ENCODE results near the gene SAFB.
A peak's percentile ranks its signal among the peaks of the same experiment; 100 is the strongest.
"Not testable (repeated sequence)": the region's sequence is repeated elsewhere in the genome, so short reads cannot be mapped to it uniquely, and the experiment has no call there.

SAFB gene

DNA sequence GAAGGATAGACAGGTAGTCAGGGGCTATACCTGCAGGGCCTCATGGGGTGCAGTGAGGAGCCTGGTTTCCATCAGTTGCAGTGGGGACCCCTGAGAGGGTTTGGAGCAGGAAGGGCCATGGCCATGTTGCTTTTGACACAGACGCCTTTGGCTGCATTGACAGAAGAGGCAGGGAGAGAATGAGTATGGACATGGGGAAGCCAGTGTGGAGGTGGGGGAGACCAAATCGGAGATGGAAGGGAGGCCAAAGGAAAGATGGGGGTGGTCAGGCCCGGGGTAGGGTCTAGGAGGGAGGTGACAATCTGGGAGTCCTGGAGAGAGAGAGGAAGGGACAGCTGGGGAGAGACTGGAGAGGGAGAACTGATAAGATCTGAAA lies 59.2 kb downstream of the SAFB start:
- no peak for DNase-seq (ENCODE audit: low read depth in 2 of 3, low spot score in 1 of 3)

DNA sequence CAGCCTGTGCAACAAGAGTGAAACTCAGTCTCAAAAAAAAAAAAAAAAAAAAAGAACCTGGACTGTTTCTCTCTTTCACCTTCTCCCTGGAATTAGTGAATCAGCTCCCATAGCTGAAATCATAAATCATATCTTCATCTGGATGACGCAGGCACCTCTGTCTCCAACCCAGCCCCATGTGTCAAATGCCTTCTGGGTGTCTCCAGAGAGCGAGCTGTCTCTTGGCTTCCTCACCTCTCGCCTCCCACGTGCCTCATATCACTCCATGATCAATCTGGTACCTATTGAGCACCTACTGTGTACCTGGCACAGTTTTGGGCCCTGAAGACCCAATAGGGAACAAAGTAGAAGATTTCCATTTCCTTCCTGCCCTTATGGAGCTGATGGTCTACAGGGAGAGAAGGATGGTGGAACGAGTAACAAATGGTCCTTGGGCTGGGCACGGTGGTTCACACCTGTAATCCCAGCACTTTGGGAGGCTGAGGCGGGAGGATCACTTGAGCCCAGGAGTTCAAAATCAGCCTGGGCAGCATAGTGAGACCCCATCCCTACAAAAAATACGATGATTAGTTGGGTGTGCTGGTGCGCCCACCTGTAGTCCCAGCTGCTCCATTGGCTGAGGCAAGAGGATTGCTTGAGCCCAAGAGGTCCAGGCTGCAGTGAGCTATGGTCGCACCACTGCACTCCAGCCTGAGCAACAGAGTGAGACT lies 60.4 kb downstream of the SAFB start:
- no peak for DNase-seq (ENCODE audit: low read depth in 2 of 3, low spot score in 1 of 3)

DNA sequence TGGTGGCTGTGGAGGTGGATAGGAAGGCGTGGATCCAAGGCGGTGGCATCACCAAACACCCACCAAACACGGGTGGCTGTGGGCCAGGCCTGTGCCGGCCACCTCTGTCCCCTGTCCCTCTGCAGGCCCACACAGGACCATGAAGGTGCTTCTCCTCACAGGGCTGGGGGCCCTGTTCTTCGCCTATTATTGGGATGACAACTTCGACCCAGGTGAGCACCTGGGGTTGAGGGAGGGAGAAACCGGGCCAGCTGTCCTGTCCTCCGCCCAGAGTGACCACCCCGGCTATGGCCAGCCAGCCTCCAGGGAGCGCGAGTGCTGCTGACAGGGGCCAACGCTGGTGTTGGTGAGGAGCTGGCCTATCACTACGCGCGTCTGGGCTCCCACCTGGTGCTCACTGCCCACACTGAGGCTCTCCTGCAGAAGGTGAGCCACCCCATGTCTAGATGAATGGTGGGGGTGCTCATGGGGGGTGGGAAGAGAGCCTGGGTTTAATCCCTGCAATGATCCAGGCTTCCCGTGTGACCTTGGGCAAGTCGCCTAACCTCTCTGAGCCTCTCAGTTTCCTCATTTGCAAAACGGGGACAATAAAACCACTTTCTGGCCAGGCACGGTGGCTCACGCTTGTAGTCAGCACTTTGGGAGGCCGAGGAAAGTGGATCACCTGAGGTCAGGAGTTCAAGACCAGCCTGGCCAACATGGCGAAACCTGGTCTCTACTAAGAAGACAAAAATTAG lies 62.0 kb downstream of the SAFB start:
- DNase-seq (ENCODE audit: low read depth in 2 of 3, low spot score in 1 of 3) = no peak

DNA sequence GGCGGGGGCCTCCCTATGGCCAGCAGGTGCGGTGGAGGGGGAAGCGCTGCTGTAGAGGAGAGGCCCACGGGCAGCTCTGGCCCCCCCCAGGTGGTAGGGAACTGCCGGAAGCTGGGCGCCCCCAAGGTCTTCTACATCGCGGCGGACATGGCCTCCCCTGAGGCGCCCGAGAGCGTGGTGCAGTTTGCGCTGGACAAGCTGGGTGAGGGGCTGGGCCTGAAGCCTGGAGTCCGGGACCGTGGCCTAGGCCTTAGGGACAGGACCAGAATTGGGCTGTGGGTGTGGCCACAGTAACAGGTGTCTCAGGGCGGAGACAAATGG lies 63.4 kb downstream of the SAFB start:
- DNase-seq (ENCODE audit: low read depth in 2 of 3, low spot score in 1 of 3) = no peak

DNA sequence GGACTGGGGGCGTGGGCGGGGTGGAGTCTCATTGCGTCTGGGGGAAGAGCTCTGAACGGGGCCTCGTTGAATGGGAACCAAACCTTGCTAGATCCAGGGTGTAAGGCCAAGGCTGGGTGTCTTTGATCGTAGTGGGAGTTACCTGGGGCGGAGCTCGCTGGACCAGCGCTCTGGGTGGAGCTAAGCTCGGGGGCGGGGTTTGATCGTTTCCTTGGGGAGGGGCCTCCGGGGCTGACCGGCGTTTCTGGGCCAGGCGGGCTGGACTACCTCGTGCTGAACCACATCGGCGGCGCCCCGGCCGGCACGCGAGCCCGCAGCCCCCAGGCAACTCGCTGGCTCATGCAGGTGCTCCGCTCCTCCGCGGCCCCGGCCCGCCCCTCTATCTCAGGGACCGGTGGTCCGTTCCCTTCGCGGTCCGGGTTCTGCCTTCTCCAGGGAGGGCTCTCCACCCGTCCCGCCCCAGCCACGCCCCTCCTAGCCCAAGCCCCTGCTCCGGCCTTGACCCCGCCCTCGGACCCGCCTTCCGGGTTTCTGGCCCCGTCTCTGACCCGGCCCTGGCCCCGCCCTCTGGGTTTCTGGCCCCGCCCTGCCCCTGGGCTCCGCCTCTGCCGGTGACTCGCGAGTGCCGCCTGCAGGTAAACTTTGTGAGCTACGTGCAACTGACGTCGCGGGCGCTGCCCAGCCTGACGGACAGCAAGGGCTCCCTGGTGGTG lies 63.9 kb downstream of the SAFB start:
- peak; percentile 98 to 100 (median 100) for DNase-seq (ENCODE audit: low read depth in 2 of 3, low spot score in 1 of 3)

DNA sequence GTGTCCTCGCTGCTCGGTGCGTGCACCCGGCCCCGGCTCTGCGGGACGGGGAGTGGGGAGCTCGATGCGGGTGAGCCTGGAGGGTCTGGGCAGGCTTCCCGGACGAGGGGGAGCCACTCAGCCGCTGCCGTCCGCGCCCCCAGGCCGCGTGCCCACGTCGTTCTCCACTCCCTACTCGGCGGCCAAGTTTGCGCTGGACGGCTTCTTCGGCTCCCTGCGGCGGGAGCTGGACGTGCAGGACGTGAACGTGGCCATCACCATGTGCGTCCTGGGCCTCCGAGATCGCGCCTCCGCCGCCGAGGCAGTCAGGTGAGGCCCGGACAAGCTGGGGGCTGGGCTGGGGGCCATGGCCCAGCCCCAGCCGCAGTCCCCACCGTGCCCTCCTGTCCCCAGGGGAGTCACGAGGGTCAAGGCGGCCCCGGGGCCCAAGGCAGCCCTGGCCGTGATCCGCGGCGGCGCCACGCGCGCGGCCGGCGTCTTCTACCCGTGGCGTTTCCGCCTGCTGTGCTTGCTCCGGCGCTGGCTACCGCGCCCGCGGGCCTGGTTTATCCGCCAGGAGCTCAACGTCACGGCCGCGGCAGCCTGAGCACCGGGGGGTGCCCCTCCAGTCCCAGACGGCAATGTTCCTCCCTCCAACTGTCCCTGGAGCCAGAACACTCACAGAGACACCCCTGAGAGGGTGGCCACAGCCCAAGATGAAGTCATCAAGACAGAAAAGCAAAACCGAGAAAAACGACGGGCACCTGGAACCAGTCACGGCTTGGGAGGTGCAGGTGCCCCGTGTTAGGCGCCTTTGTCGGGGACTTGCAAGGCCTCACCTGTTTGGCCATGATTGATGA lies 64.7 kb downstream of the SAFB start:
- no peak for DNase-seq (ENCODE audit: low read depth in 2 of 3, low spot score in 1 of 3)

DNA sequence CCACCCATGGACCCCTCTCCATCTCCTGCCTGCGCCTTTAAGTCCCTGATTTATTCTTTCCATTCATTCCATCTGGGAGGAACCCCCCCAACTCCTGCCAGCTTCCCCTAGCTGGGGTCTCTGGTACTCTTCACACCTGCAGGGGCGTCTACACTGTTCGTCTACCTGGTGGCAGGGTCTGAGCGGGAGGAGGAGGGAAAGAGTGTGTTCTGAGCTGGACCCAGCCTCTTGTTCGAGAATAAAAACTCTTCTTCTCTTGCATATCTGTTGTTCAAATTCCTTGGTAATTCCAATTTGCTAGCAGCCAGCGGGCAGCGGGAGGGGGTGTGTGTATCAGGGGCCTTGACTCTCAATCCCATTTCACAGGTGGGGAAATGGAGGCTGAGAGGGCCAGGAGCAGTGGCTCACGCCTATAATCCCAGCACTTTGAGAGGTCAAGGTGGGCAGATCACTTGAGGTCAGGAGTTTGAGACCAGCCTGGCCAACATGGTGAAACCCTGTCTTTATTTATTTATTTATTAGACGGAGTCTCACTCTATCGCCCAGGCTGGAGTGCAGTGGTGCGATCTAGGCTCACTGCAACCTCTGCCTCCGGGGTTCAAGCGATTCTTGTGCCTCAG lies 65.5 kb downstream of the SAFB start:
- not testable (repeated sequence) for DNase-seq (ENCODE audit: low read depth in 2 of 3, low spot score in 1 of 3)

DNA sequence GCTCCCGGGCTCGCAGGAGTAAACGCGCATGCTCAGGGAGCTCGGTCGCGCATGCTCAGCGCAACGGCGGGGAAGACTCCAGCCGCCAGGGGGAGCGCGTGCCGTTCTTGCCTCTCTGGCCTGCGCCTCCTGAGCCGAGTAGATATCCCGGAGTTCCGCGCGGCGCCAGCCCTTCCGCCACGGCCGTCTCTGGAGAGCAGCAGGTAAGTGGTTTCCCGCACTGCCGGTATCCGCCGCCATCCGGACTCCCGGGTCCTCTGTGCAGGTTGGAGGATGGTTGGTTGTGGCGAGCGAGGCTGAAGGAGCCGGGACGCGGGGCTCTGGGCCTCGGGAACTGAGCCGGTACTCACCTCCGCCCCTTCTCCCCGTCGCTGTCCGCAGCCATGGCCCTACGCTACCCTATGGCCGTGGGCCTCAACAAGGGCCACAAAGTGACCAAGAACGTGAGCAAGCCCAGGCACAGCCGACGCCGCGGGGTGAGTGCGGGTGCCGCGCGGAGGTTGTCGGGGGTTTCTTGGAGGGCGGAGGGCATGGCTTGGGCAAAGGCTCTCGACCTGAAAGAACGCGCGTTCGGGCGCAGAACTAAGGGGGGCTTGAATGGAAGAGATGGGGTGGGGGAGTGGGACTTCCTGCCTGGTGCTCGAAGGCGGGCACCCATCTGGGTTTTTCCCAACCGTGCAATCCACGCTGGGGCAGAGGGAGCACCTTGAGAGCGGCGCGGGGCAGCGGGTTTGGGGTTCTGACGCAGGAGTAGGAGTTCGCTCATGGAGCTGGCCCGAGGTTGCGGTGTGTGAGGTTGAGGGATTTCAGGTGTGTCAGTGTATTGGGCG lies 67.5 kb downstream of the SAFB start, which contains the start of gene RPL36:
TSS of gene RPL36 (plus strand) at position 171 of the 830 bp plus-strand sequence. CDS start at position 384, 213 bp downstream.
- DNase-seq (ENCODE audit: low read depth in 2 of 3, low spot score in 1 of 3) = peak; percentile 98 to 99 (median 98)

DNA sequence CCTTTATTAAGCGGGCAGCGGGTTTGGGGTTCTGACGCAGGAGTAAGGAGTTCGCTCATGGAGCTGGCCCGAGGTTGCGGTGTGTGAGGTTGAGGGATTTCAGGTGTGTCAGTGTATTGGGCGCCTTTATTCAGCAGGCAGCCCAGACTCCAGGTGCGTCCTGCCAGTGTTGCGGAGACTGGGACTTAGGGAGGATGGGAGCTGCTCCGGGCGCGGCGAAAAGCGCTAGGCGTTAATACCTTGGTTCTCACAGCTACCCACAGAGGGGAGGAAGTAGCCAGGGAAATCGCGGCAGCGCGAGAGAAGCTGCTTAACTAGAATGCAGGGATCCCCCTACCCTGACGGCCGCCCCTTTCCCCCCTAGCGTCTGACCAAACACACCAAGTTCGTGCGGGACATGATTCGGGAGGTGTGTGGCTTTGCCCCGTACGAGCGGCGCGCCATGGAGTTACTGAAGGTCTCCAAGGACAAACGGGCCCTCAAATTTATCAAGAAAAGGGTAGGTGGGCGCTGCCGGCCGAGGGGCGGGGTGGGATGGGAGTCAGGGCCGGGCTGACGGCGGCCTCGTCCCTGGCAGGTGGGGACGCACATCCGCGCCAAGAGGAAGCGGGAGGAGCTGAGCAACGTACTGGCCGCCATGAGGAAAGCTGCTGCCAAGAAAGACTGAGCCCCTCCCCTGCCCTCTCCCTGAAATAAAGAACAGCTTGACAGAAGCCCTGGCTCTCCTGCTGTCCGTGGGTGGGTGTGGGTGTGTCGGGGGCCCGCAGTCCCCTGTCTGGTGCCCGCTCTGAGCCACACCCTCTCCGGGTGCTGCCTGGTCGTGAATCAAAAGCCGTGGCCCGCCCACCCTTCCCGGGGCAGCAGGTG lies 68.3 kb downstream of the SAFB start:
- peak; percentile 45 to 58 (median 48) for DNase-seq (ENCODE audit: low read depth in 2 of 3, low spot score in 1 of 3)

DNA sequence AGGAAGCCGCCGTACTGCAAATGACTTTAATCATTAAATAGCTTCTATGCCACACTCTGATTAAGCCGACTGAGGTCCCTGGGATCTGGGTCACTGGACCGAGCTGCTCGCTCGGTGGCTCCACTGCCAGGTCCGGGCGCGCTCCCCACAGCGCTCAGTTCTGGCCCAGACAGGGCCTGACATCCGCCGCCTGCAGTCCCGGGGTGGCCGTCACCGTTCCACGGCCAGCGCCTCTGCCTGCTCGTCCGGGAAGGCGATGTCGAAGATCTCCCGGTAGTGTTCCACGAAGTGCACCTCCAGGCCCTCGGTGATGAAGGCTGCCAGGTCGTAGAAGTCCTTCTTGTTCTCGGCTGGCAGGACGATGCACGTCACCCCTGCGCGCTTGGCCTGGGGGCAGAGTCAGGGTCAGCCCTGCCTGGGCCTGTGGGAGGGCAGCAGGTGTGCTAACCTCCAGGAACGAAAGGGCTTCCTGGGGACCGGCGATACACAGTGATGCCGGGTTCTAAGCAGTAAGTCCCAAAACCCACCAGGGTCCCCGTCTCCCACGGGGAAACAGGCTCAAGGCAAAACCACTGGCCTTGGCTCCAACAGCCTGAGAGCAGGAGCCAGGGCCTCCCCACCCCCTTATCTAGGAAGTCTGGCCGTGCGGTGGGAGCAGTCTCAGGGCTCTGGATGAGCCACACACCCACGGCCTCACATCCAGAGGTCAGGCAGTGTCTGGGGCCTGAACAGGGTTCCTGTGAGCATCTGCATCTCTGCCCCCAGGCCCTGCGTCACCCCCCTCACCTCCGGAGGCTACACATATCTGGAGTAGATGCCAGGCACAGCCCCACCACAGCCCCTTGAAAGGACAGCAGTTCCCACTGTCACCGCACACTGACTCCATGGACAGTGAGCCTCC lies 69.2 kb downstream of the SAFB start:
- peak in 1 of 3 donors; percentile 21 for DNase-seq (ENCODE audit: low read depth in 2 of 3, low spot score in 1 of 3)

DNA sequence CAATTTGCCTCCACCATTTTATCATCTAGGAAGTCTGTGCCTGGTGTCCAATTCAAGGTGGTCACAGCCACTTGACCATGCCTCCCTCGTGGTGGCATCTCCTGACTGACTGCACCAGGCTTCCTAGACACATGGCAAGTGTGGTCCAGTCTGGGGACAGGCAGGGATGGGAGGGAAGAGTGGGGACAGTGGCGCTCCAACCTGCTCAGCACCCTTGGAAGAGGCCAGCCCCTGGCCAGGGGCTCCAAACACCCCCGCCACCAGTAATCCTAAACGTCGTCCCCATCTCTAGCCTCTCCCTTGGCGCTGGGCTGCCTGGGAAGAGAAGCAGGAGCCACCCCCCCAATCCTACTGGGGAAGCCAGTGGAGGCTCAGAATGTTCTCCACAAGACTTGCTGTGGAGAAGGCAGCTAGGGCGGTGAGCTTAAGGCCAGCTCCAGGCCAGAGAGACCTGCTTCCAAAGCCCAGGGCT lies 69.9 kb downstream of the SAFB start:
- DNase-seq (ENCODE audit: low read depth in 2 of 3, low spot score in 1 of 3) = no peak

DNA sequence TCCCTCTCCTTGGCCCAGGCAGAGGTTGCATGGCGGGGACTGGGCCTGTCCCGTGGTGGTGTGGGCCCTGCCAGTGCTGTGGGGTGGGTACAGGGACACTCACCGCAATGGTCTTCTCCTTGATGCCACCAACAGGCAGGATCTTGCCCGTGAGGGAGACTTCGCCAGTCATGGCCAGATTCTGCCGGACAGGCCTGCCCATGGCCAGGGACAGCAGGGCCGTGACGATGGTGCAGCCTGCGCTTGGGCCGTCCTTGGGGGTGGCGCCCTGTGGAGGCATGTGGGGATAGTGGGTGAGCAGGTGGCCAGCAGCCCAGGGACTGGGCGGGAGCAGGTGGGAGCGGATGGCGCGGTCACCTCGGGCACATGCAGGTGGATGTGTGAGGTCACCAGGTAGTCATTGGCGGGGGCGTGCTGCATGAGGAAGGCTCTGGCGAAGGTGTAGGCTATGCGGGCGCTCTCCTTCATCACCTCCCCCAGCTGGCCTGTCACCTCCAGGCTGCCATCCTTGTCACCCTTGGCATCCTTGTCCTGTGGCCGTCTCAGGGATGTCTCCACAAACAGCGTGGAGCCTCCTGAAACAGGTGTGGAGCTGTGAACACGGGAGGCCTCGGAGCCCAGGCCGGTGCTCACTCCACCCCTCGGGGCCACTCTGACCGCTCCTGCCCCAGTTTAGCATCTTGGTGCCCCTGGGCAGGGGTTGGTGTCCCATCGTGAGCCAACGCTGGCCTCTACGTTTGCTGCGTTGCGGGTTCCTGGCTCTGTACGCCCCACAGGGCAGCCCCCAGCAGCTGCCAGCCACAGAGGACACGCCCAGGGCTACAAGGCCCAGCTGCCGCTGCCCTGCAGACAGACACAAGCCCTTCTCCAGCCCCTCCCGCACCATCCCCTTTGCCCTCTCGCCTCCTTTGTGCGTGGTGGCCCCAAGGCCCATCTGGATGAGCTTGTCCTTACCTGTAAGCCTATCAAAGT lies 70.6 kb downstream of the SAFB start:
- DNase-seq (ENCODE audit: low read depth in 2 of 3, low spot score in 1 of 3) = no peak

DNA sequence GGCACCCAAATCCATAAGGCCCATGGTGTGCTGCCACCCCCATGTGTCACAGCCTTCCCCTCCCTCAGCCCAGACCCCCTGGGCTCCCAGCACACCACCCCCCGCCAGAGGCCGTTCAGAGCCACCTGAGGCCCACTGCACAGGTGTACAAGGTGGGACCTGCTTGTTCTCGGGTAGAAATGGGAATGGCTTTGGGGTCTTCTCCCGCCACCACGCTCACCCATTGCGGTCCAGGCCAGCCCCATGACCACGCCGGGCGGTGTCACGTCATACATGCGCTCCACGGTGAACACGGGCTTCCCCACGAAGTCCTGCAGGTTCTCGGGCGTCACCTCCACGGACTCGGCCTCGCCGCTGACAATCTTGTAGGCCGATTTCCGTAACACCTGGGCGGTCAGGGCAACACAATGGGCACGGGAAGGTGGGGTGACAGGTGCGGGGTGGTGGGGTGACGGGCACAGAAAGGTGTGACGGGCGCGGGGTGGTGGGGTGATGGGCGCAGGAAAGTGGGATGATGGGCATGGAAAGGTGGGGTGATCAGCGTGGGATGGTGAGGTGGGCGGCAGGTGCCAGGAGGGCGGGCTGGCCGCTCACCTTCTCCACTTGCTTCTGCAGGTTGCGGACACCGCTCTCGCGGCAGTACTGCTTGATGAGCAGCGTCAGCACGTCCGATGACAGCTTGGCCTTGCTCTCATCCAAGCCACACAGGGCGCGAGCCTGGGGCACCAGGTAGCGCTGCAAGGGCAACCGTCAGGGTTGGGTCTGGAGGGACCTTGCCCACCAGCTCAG lies 71.5 kb downstream of the SAFB start:
- DNase-seq (ENCODE audit: low read depth in 2 of 3, low spot score in 1 of 3) = no peak

DNA sequence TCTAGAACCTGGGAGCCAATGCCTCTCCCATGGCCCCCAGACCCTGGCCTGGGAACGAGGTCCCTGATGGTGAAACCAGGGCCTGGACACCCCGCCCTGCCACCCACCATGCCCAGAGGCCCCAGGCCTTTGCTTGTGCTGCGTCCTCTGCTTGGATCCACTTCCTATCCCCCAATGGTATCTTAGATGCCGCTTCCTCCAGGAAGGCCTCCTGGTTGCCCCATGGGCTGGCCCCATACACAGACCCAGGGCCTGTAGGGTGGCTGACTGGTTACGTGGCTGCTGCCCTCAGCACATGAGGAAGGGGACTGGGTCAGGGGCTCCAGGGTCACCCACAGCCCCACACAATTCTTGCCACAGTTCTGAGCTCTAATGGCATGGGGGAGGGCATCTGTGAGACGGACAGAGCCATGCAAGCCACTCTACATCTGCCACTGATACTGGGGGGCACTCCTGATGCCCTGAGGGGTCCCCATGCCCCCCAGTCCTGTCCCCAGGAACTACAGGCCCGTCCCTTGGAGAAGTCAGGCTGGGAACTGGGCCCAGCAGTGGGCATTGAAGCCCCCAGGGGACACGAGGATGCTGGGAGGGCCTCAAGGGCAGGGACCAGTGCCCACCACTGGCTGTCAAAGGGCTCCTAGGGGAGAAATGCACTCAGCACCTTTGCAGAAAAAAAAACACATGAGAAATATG lies 72.2 kb downstream of the SAFB start:
- DNase-seq (ENCODE audit: low read depth in 2 of 3, low spot score in 1 of 3) = no peak

DNA sequence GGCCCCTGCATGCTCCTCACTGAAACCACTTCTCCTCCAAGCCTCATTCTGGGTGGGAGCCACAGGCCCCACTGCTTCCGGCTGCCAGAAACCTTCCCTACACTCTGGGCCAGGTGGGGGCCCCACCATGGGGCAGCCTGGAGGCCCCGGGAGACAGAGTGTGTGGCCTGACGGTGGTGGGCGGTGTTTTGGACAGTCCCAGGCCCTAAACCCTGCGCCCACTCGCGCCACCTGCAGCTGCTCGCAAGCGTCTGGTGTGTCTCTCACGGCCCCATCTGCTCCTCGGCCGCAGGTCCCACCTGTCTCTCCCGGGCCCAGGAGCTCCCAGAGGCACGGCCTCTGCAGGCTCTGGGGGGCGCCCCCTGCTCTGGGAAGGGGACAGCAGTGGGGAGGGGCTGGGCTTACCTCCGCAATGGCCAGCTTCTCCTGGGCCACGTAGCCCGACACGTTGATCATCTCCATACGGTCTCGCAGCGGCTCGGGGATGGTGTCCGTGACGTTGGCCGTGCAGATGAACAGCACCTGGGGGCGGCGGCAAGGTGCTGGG lies 72.8 kb downstream of the SAFB start:
- no peak for DNase-seq (ENCODE audit: low read depth in 2 of 3, low spot score in 1 of 3)

Measured in stimulated activated CD4-positive, alpha-beta T cell treated with anti-CD3 and anti-CD28 coated beads, Interleukin-12 subunit alpha, Interleukin-12 subunit beta, amount 100 ng/mL, for 48 hours (primary cell).